ENCODE data around the gene GPLD1.
"Not testable (repeated sequence)": the region's sequence is repeated elsewhere in the genome, so short reads cannot be mapped to it uniquely, and the experiment has no call there.

The GPLD1 gene

DNA sequence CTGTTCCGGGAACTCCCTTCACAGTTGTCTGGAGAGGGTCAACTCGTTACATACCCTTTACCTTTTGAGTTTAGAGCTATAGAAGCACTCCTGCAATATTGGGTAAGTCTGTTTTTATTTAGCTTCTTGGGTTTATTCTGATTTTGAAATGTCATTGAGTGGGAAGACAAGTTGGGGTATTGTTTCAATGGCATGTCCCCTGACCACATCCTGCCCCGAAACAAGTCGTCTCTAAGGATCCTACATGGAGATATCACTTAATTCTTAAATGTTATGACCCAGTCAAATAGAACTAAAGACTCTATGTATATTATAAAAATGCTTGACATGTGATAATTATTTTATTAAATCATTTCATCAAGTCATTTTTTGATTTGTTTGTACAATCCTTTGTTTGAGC lies 77.1 kb downstream of the GPLD1 start:
- Histone ChIP-seq H3K4me3 (no peak overlapping the region), H3K27ac (no peak overlapping the region)
- DNase-seq (ENCODE audit: low spot score), result no peak
- TF ChIP-seq, protein P1, sequence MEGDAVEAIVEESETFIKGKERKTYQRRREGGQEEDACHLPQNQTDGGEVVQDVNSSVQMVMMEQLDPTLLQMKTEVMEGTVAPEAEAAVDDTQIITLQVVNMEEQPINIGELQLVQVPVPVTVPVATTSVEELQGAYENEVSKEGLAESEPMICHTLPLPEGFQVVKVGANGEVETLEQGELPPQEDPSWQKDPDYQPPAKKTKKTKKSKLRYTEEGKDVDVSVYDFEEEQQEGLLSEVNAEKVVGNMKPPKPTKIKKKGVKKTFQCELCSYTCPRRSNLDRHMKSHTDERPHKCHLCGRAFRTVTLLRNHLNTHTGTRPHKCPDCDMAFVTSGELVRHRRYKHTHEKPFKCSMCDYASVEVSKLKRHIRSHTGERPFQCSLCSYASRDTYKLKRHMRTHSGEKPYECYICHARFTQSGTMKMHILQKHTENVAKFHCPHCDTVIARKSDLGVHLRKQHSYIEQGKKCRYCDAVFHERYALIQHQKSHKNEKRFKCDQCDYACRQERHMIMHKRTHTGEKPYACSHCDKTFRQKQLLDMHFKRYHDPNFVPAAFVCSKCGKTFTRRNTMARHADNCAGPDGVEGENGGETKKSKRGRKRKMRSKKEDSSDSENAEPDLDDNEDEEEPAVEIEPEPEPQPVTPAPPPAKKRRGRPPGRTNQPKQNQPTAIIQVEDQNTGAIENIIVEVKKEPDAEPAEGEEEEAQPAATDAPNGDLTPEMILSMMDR (IDR thresholded peaks at IDR 0.05), result no peak

- Histone ChIP-seq H3K27ac (no peak overlapping the region), H3K4me3 (no peak overlapping the region)
- TF ChIP-seq, protein P1 (IDR thresholded peaks at IDR 0.05), result no peak
- no peak for DNase-seq (ENCODE audit: low spot score)
Measured at GRCh38 chr6:24410622-24411021, 78.8 kb downstream of the GPLD1 start.

- Histone ChIP-seq H3K4me3 (no peak overlapping the region), H3K27ac (no peak overlapping the region)
- TF ChIP-seq, protein P1 (IDR thresholded peaks at IDR 0.05), result no peak
- DNase-seq (ENCODE audit: low spot score), result no peak
Measured at GRCh38 chr6:24408719-24409410, 80.5 kb downstream of the GPLD1 start.

GRCh38 chr6:24405262-24405661 lies 84.1 kb downstream of the GPLD1 start:
- Histone ChIP-seq H3K27ac (no peak overlapping the region), H3K4me3 (no peak overlapping the region)
- TF ChIP-seq, protein P1 (IDR thresholded peaks at IDR 0.05), result no peak
- DNase-seq (ENCODE audit: low spot score), result no peak

DNA sequence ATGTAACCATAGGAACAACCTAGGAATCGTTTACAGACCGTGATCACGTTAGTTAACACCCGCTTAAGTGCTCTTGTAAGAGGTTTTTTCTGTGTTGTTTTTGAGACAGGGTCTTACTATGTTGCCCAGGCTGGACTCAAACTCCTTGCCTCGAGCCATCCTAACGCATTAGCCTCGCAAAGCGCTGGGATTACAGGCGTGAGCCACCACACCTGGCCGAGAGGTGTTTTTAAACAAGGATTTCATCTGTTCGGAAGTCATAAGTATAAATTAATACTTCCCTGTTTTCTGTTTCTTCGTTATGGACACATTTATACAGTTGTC lies 85.9 kb downstream of the GPLD1 start:
- DNase-seq (ENCODE audit: low spot score), result no peak
- H3K27ac ChIP-seq, result peak overlapping the region; percentile 47 to 84
- TF ChIP-seq, protein P1 (IDR thresholded peaks at IDR 0.05), result no peak
- peak overlapping the region; percentile 93 for H3K4me3 ChIP-seq

GRCh38 chr6:24402697-24403500 lies 86.5 kb downstream of the GPLD1 start, which contains the start of gene MRS2:
Gene MRS2 (plus strand): TSS chr6:24402936. CDS start chr6:24403047, 111 bp downstream.
- peak within 1 kb of the TSS; percentile 47 to 84 for H3K27ac ChIP-seq
- H3K4me3 ChIP-seq, result peak within 1 kb of the TSS; percentile 93
- peak; percentile 80 for DNase-seq (ENCODE audit: low spot score)
- TF ChIP-seq, protein P1 (IDR thresholded peaks at IDR 0.05), result no peak

- TF ChIP-seq, protein P1 (IDR thresholded peaks at IDR 0.05), result no peak
- H3K27ac ChIP-seq, result no peak overlapping the region
- no peak for DNase-seq (ENCODE audit: low spot score)
- no peak overlapping the region for H3K4me3 ChIP-seq
Measured at GRCh38 chr6:24401458-24401857, 87.9 kb downstream of the GPLD1 start.

- not testable (repeated sequence) for H3K27ac ChIP-seq; H3K4me3 ChIP-seq; DNase-seq (ENCODE audit: low spot score)
Measured at GRCh38 chr6:24400045-24401039, 89.0 kb downstream of the GPLD1 start.
